ENCODE results near the gene SPEG. TPM values are rescaled to one million over a fixed set of nuclear protein-coding genes. Genes with fewer than 3 reads are reported as not detected.

The SPEG gene
- total and polyA plus RNA-seq, 2 of the 8 experiments (the other 6 are each of a cell fraction or from before 2014, with no cell fraction given): 19.9 to 32.0 TPM

DNA sequence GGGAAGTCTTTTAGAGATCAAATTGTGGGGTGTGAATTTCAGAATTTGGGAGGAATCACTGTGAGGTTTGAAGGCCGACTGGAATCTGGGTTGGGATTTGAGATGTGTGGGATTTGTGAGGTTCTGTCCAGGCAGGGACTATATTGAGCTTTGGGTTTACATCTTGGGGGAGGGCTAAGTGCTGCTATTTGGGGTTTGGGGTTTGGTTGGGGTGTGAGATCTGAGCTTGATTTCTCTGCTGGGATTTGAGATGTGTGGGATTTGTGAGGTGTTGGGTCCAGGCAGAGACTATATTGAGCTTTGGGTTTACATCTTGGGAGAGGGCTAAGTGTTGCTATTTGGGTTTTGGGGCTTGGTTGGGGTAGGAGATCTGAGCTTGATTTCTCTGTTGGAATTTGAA is 64.9 kb downstream of the SPEG start (continued):
- TF ChIP-seq, protein P1, sequence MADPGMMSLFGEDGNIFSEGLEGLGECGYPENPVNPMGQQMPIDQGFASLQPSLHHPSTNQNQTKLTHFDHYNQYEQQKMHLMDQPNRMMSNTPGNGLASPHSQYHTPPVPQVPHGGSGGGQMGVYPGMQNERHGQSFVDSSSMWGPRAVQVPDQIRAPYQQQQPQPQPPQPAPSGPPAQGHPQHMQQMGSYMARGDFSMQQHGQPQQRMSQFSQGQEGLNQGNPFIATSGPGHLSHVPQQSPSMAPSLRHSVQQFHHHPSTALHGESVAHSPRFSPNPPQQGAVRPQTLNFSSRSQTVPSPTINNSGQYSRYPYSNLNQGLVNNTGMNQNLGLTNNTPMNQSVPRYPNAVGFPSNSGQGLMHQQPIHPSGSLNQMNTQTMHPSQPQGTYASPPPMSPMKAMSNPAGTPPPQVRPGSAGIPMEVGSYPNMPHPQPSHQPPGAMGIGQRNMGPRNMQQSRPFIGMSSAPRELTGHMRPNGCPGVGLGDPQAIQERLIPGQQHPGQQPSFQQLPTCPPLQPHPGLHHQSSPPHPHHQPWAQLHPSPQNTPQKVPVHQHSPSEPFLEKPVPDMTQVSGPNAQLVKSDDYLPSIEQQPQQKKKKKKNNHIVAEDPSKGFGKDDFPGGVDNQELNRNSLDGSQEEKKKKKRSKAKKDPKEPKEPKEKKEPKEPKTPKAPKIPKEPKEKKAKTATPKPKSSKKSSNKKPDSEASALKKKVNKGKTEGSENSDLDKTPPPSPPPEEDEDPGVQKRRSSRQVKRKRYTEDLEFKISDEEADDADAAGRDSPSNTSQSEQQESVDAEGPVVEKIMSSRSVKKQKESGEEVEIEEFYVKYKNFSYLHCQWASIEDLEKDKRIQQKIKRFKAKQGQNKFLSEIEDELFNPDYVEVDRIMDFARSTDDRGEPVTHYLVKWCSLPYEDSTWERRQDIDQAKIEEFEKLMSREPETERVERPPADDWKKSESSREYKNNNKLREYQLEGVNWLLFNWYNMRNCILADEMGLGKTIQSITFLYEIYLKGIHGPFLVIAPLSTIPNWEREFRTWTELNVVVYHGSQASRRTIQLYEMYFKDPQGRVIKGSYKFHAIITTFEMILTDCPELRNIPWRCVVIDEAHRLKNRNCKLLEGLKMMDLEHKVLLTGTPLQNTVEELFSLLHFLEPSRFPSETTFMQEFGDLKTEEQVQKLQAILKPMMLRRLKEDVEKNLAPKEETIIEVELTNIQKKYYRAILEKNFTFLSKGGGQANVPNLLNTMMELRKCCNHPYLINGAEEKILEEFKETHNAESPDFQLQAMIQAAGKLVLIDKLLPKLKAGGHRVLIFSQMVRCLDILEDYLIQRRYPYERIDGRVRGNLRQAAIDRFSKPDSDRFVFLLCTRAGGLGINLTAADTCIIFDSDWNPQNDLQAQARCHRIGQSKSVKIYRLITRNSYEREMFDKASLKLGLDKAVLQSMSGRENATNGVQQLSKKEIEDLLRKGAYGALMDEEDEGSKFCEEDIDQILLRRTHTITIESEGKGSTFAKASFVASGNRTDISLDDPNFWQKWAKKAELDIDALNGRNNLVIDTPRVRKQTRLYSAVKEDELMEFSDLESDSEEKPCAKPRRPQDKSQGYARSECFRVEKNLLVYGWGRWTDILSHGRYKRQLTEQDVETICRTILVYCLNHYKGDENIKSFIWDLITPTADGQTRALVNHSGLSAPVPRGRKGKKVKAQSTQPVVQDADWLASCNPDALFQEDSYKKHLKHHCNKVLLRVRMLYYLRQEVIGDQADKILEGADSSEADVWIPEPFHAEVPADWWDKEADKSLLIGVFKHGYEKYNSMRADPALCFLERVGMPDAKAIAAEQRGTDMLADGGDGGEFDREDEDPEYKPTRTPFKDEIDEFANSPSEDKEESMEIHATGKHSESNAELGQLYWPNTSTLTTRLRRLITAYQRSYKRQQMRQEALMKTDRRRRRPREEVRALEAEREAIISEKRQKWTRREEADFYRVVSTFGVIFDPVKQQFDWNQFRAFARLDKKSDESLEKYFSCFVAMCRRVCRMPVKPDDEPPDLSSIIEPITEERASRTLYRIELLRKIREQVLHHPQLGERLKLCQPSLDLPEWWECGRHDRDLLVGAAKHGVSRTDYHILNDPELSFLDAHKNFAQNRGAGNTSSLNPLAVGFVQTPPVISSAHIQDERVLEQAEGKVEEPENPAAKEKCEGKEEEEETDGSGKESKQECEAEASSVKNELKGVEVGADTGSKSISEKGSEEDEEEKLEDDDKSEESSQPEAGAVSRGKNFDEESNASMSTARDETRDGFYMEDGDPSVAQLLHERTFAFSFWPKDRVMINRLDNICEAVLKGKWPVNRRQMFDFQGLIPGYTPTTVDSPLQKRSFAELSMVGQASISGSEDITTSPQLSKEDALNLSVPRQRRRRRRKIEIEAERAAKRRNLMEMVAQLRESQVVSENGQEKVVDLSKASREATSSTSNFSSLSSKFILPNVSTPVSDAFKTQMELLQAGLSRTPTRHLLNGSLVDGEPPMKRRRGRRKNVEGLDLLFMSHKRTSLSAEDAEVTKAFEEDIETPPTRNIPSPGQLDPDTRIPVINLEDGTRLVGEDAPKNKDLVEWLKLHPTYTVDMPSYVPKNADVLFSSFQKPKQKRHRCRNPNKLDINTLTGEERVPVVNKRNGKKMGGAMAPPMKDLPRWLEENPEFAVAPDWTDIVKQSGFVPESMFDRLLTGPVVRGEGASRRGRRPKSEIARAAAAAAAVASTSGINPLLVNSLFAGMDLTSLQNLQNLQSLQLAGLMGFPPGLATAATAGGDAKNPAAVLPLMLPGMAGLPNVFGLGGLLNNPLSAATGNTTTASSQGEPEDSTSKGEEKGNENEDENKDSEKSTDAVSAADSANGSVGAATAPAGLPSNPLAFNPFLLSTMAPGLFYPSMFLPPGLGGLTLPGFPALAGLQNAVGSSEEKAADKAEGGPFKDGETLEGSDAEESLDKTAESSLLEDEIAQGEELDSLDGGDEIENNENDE (IDR thresholded peaks at IDR 0.05; ENCODE audit: insufficient replicate concordance, low read length): no peak
- no peak for TF ChIP-seq RFX5 (IDR thresholded peaks at IDR 0.05; ENCODE audit: borderline replicate concordance, low read depth, low read length)
- TF ChIP-seq EZH2 (IDR thresholded peaks at IDR 0.05; ENCODE audit: low read depth, low read length, severe bottlenecking): no peak
- TF ChIP-seq TBP (IDR thresholded peaks at IDR 0.05; ENCODE audit: low read depth, low read length): no peak
- TF ChIP-seq CREB1 (IDR thresholded peaks at IDR 0.05): no peak
- no peak for TF ChIP-seq BRCA1 (IDR thresholded peaks at IDR 0.05; ENCODE audit: low read depth, low read length)
- no peak for TF ChIP-seq SRF (IDR thresholded peaks at IDR 0.05; ENCODE audit: low read depth, low read length)
- no peak for TF ChIP-seq TEAD4 (IDR thresholded peaks at IDR 0.05; ENCODE audit: low read depth, low read length)
- TF ChIP-seq, protein P2, sequence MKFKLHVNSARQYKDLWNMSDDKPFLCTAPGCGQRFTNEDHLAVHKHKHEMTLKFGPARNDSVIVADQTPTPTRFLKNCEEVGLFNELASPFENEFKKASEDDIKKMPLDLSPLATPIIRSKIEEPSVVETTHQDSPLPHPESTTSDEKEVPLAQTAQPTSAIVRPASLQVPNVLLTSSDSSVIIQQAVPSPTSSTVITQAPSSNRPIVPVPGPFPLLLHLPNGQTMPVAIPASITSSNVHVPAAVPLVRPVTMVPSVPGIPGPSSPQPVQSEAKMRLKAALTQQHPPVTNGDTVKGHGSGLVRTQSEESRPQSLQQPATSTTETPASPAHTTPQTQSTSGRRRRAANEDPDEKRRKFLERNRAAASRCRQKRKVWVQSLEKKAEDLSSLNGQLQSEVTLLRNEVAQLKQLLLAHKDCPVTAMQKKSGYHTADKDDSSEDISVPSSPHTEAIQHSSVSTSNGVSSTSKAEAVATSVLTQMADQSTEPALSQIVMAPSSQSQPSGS (IDR thresholded peaks at IDR 0.05; ENCODE audit: low read length): no peak
- TF ChIP-seq NRF1 (IDR thresholded peaks at IDR 0.05; ENCODE audit: low read depth, low read length): no peak
- no peak for TF ChIP-seq SIN3A (conservative IDR thresholded peaks at IDR 0.05 in 1 of 2, IDR thresholded peaks at IDR 0.05 in 1 of 2; ENCODE audit: low read depth in 1 of 2, low read length in 2 of 2)
